ENCODE measurements around the gene PARD3.

The PARD3 gene

GRCh38 chr10:34681933-34682332, 133.2 kb downstream of the PARD3 start:
- DNase-seq: no peak

- no peak for DNase-seq
Observed at GRCh38 chr10:34679177-34679576, 135.9 kb downstream of the PARD3 start.

GRCh38 chr10:34677591-34677990, 137.5 kb downstream of the PARD3 start:
- DNase-seq: no peak

GRCh38 chr10:34677132-34677531, 138.0 kb downstream of the PARD3 start:
- no peak for DNase-seq

- DNase-seq: no peak
Observed at GRCh38 chr10:34674176-34674575, 140.9 kb downstream of the PARD3 start.

- no peak for DNase-seq
Observed at GRCh38 chr10:34670081-34670480, 145.0 kb downstream of the PARD3 start.

- no peak for DNase-seq
Observed at GRCh38 chr10:34669079-34669478, 146.0 kb downstream of the PARD3 start.

- DNase-seq: no peak
Observed at GRCh38 chr10:34667177-34667576, 147.9 kb downstream of the PARD3 start.

- peak; percentile 85 for DNase-seq
Observed at GRCh38 chr10:34666008-34666704, 148.9 kb downstream of the PARD3 start.

GRCh38 chr10:34664706-34665105, 150.4 kb downstream of the PARD3 start:
- DNase-seq: no peak

- no peak for DNase-seq
Observed at GRCh38 chr10:34661580-34661979, 153.5 kb downstream of the PARD3 start.

GRCh38 chr10:34658934-34659333, 156.2 kb downstream of the PARD3 start:
- no peak for DNase-seq

GRCh38 chr10:34656661-34657060, 158.4 kb downstream of the PARD3 start:
- DNase-seq: no peak

GRCh38 chr10:34655286-34656170, 159.6 kb downstream of the PARD3 start:
- peak; percentile 73 for DNase-seq

GRCh38 chr10:34654211-34654610, 160.9 kb downstream of the PARD3 start:
- DNase-seq: no peak

- no peak for DNase-seq
Observed at GRCh38 chr10:34653530-34653929, 161.6 kb downstream of the PARD3 start.

- peak; percentile 15 for DNase-seq
Observed at GRCh38 chr10:34651416-34652195, 163.5 kb downstream of the PARD3 start.

- no peak for DNase-seq
Observed at GRCh38 chr10:34650156-34650555, 164.9 kb downstream of the PARD3 start.

GRCh38 chr10:34649385-34649784, 165.7 kb downstream of the PARD3 start:
- no peak for DNase-seq

- DNase-seq: no peak
Observed at GRCh38 chr10:34648919-34649318, 166.2 kb downstream of the PARD3 start.

GRCh38 chr10:34647875-34648865, 166.9 kb downstream of the PARD3 start:
- no peak for DNase-seq

- no peak for DNase-seq
Observed at GRCh38 chr10:34647160-34647559, 167.9 kb downstream of the PARD3 start.

Measured in fibroblast of skin of scalp (primary cell).